Naive thymus-derived CD4-positive, alpha-beta T cell (primary cell): ENCODE data around the gene ATP2B2. TPM values are rescaled to one million over a fixed set of nuclear protein-coding genes. Genes with fewer than 3 reads are reported as not detected.

Source experiments
- ATAC-seq: fragments of 150-1000 bp; cut with Tn5 transposase; 2 replicates; pipeline ENCODE4 v1.10.0; 2021; ENCODE audit warnings: mild to moderate bottlenecking, moderate library complexity
- CTCF ChIA-PET: fragments of 350-600 bp; sonication (Branson Sonifier 250); formaldehyde crosslinking; loops from one replicate; lab custom pipeline; 2021; ENCODE audit warnings: antibody characterized with exemption; lab: Charles Lee
- POLR2A ChIA-PET: fragments of 350-600 bp; sonication (Branson Sonifier 250); formaldehyde crosslinking; loops from one replicate; lab custom pipeline; 2021; ENCODE audit warnings: antibody characterized with exemption, inconsistent platforms; lab: Charles Lee
- DNase-seq, 9 donors: peaks; one replicate each; pipeline versions ENCODE4 v3.0.0 to v3.0.0-alpha.2; 2020 to 2022; ENCODE audit warnings: mixed read lengths in 1 of 9
- H3K27ac ChIP-seq: one replicate; pipeline ENCODE4 v1.7.0; 2013; ENCODE audit warnings: mild to moderate bottlenecking, low read depth, low read length, moderate library complexity
- H3K27me3 ChIP-seq, 2 donors: one replicate each; pipeline ENCODE4 v1.7.0; 2013; ENCODE audit warnings: low read length in 2 of 2, mild to moderate bottlenecking in 2 of 2, moderate library complexity in 2 of 2; ENCODE audit not compliant: control insufficient read depth in 2 of 2, insufficient read depth in 2 of 2
- H3K36me3 ChIP-seq, 3 experiments: 1 replicate in 2 of 3; 2 replicates in 1 of 3; pipeline ENCODE4 v1.7.0; 2013; ENCODE audit warnings: low read length in 3 of 3, mild to moderate bottlenecking in 3 of 3, moderate library complexity in 1 of 3; ENCODE audit not compliant: insufficient read depth in 3 of 3, control insufficient read depth in 2 of 3
- H3K4me1 ChIP-seq, 2 donors: one replicate each; pipeline ENCODE4 v1.7.0; 2013; ENCODE audit warnings: low read length in 2 of 2, mild to moderate bottlenecking in 2 of 2, moderate library complexity in 1 of 2; ENCODE audit not compliant: control insufficient read depth in 2 of 2, insufficient read depth in 2 of 2
- H3K4me3 ChIP-seq: 2 replicates; pipeline ENCODE4 v1.7.0; 2013; ENCODE audit warnings: mild to moderate bottlenecking, low read length
- H3K9me3 ChIP-seq, 3 experiments: 1 replicate in 2 of 3; 2 replicates in 1 of 3; pipeline ENCODE4 v1.7.0; 2013; ENCODE audit warnings: low read length in 3 of 3; ENCODE audit not compliant: control insufficient read depth in 2 of 3
- H3K27ac Mint-ChIP-seq, 9 donors: one replicate each; pipeline ENCODE4 v1.8.0; 2020 to 2022; ENCODE audit warnings: mixed read lengths in 9 of 9, mild to moderate bottlenecking in 8 of 9, moderate library complexity in 5 of 9, inconsistent platforms in 2 of 9
- H3K27me3 Mint-ChIP-seq, 5 donors: one replicate each; pipeline ENCODE4 v1.8.0; 2021 to 2022; ENCODE audit warnings: mixed read lengths in 5 of 5, mild to moderate bottlenecking in 1 of 5
- H3K36me3 Mint-ChIP-seq, 5 donors: one replicate each; pipeline ENCODE4 v1.8.0; 2020 to 2022; ENCODE audit warnings: mixed read lengths in 5 of 5, mild to moderate bottlenecking in 3 of 5, inconsistent platforms in 1 of 5
- H3K4me1 Mint-ChIP-seq, 7 donors: one replicate each; pipeline ENCODE4 v1.8.0; 2020 to 2022; ENCODE audit warnings: mixed read lengths in 7 of 7, mild to moderate bottlenecking in 3 of 7, inconsistent platforms in 1 of 7
- H3K4me3 Mint-ChIP-seq, 10 donors: one replicate each; pipeline ENCODE4 v1.8.0; 2020 to 2022; ENCODE audit warnings: mild to moderate bottlenecking in 10 of 10, mixed read lengths in 10 of 10, moderate library complexity in 6 of 10, inconsistent platforms in 2 of 10
- H3K9me3 Mint-ChIP-seq, 11 donors: one replicate each; pipeline ENCODE4 v1.8.0; 2020 to 2022; ENCODE audit warnings: mixed read lengths in 11 of 11, mild to moderate bottlenecking in 4 of 11, inconsistent platforms in 1 of 11, moderate library complexity in 1 of 11
- intact Hi-C, 2 donors: fragments of 100-400 bp; cut with micrococcal nuclease; formaldehyde crosslinking; loops; one replicate each; pipeline ENCODE4 v1.15.1; 2023
- polyA plus RNA-seq, 2 donors: library from polyadenylated mRNA; unstranded; fragments of 300-500 nt; fragmentation: Illumina TruSeq; gene quantifications; one replicate each; pipeline ENCODE4 v1.2.3, GENCODE V29; 2021
- total RNA-seq, 6 experiments: library from RNA in 5 of 6; stranded (reverse) in 5 of 6; gene quantifications; 1 replicate in 5 of 6; 2 replicates in 1 of 6; pipeline ENCODE4 v1.2.3 and lab custom pipeline; 2021 to 2026

ATP2B2 gene
- total and polyA plus RNA-seq, 7 experiments from 2014 or later = not detected

DNA sequence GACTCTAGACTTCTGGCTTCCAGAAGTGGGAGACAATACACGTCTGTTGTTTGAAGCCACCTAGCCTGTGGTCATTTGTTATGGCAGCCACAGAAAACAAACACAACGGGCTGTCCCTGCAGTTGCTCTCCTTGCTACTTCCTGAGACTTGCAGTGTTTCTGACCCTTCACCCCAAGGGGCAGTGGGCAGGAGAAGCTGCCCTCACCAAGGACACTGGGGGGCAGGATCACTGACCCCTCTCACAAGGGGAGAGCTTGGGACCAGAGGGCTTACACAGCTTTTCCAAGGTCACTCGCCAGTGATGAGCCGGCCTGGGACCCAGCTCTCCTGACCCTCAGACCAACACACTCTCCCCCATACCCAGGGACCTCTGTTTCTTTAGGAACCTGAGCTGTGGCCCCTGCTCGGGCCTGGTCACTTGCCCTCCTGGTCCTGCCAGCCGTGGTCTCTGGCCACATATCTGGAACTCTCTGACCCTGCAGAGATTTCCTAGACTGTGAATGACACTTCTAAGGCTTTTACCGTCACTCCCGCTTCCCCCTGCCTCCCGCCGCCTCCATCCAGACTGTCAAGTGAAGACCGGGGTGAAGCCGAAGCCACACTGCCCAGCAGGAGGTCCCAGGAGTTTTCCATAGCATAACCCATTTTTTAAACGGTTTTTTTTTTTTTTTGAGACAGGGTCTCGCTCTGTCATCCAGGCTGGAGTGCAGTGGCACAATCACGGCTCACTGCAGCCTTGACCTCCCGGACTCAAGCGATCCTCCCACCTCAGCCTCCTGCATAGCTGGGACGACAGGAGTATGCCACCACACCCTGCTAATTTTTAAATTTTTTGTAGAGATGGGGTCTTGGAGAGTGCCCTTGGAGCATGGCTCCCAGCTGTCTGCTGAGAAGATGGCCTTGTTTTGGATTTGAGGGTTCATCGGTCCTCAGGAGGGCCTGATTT, 4.4 kb downstream of the ATP2B2 start:
- no peak overlapping the region for H3K27ac ChIP-seq
- H3K9me3 Mint-ChIP-seq = no peaks in the 10 kb centered on the region
- no peaks in the 10 kb centered on the region for H3K36me3 ChIP-seq
- H3K4me1 Mint-ChIP-seq = peaks cover 0 to 3% (median 0%) of the 10 kb centered on the region in 7 donors
- H3K4me1 ChIP-seq = no peaks in the 10 kb centered on the region
- H3K4me3 ChIP-seq = no peak overlapping the region
- H3K27me3 ChIP-seq = peaks cover 0 to 4% of the 10 kb centered on the region in 2 donors
- H3K27me3 Mint-ChIP-seq = peaks cover 0 to 27% (median 19%) of the 10 kb centered on the region in 5 donors
- CTCF ChIA-PET = no interaction called here
- no peak for ATAC-seq
- H3K27ac Mint-ChIP-seq = no peak overlapping the region
- H3K36me3 Mint-ChIP-seq = no peaks in the 10 kb centered on the region
- POLR2A ChIA-PET = no interaction called here
- intact Hi-C loops = loop anchor here in 1 of 2 donors (10.0 kb wide), 1 partner anchor 66 kb away; no protein-coding TSS in a partner anchor
- H3K9me3 ChIP-seq = no peaks in the 10 kb centered on the region
- no peak for DNase-seq
- H3K4me3 Mint-ChIP-seq = no peak overlapping the region

DNA sequence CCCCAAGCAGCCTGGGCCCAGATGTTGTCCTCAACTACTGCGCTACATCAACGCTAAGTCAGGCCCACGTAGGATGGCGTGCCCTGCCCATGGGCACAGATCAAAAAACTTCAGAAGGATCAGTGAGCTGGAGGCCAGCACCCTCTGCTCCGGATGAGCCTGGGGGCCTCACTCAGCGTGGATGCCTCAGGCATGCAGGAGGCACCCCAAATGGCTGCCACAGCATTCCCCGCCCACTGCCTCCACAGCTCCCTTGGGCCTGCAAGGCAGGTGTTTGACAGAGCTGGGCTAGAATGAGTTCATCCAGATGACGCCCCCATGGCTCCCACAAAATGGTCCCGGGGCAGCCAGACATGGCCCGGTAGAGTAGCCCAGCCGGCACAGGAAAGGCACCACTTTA, 7.1 kb downstream of the ATP2B2 start:
- Histone ChIP-seq H3K9me3 (no peaks in the 10 kb centered on the region), H3K4me3 (no peak overlapping the region), H3K36me3 (no peaks in the 10 kb centered on the region), H3K4me1 (no peaks in the 10 kb centered on the region), H3K27ac (no peak overlapping the region), H3K27me3 (no peaks in the 10 kb centered on the region)
- Mint-ChIP-seq H3K36me3 (no peaks in the 10 kb centered on the region), H3K4me1 (peaks cover 0 to 2% (median 0%) of the 10 kb centered on the region in 7 donors), H3K27me3 (peaks cover 0 to 25% (median 3%) of the 10 kb centered on the region in 5 donors), H3K4me3 (no peak overlapping the region), H3K9me3 (peaks cover 0 to 1% (median 0%) of the 10 kb centered on the region in 11 donors), H3K27ac (no peak overlapping the region)
- intact Hi-C loops = no loop called here
- no peak for DNase-seq
- ATAC-seq = no peak
- ChIA-PET POLR2A (interaction anchor here (0.5 kb wide), 1 partner anchor 751 kb away, joined by 3 read pairs; no protein-coding TSS in a partner anchor), CTCF (no interaction called here)

DNA sequence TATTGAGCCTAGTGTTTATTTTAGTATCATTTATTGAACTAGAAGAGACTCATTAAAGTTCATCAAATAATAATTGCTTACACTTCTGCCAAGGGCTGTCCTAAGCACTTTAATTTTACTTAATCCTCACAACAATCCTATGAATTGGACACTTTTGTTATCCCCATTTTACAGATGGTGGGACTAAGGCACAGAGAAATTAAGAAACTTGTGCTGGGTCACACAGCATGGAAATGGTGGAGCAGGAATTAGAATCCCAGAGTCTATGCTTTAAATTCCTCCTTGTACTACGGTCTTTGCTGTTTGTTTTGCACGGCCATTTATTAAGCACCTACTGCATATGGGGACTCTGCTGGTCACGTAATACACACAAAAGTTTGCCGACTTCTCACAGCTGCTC, 7.9 kb downstream of the ATP2B2 start:
- H3K27ac ChIP-seq = no peak overlapping the region
- no peak overlapping the region for H3K4me3 ChIP-seq
- H3K9me3 Mint-ChIP-seq = peaks cover 0 to 2% (median 0%) of the 10 kb centered on the region in 11 donors
- ATAC-seq = no peak
- no peaks in the 10 kb centered on the region for H3K36me3 Mint-ChIP-seq
- H3K27me3 ChIP-seq = no peaks in the 10 kb centered on the region
- H3K9me3 ChIP-seq = no peaks in the 10 kb centered on the region
- peaks cover 0 to 19% (median 4%) of the 10 kb centered on the region in 5 donors for H3K27me3 Mint-ChIP-seq
- CTCF ChIA-PET = no interaction called here
- DNase-seq = no peak
- H3K27ac Mint-ChIP-seq = no peak overlapping the region
- H3K4me1 ChIP-seq = no peaks in the 10 kb centered on the region
- no peak overlapping the region for H3K4me3 Mint-ChIP-seq
- intact Hi-C loops = no loop called here
- peaks cover 0 to 2% (median 0%) of the 10 kb centered on the region in 7 donors for H3K4me1 Mint-ChIP-seq
- no peaks in the 10 kb centered on the region for H3K36me3 ChIP-seq
- POLR2A ChIA-PET = no interaction called here

DNA sequence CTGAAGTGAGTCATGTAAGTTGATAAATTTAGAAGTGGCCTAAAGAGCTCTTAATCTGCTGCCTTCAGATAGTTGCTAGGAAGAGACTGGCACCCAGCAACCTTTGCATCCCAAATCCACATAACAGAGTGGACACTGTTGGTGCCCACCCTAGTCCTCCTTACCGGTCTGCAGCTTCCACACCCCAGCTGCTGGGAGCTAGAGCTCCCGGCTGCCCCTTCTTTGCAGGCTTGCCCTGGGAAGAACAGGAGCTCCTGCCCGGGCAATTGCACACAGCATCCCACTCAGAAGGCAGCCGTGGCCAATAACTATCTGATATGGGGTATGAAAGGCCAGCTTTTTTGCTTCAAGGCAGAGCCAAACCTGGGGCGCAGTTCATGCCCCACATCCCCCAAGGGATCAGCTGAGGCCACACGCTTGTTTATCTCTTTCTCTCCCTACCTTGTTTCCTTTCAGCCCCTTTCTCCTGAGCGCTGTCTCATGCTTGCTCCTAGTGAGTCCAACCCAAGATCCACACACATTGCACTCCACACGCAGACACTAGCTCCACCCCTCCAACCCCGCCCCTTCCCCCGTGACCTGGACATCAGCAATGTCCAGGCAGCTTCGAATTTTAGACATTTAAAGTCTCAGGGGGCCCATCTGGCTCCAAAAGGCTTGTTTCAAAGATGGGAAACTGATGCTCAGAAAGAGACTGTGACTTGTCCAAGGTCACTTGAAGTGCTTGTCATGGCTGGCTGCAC, 9.1 kb downstream of the ATP2B2 start:
- peaks cover 0 to 12% (median 3%) of the 10 kb centered on the region in 5 donors for H3K27me3 Mint-ChIP-seq
- no peak for DNase-seq
- Histone ChIP-seq H3K4me1 (no peaks in the 10 kb centered on the region), H3K27me3 (no peaks in the 10 kb centered on the region), H3K4me3 (no peak overlapping the region), H3K36me3 (no peaks in the 10 kb centered on the region), H3K9me3 (no peaks in the 10 kb centered on the region), H3K27ac (no peak overlapping the region)
- H3K4me3 Mint-ChIP-seq = no peak overlapping the region
- no peak for ATAC-seq
- peaks cover 0 to 2% (median 0%) of the 10 kb centered on the region in 7 donors for H3K4me1 Mint-ChIP-seq
- ChIA-PET POLR2A (no interaction called here), CTCF (no interaction called here)
- H3K9me3 Mint-ChIP-seq = peaks cover 0 to 2% (median 0%) of the 10 kb centered on the region in 11 donors
- intact Hi-C loops = no loop called here
- H3K36me3 Mint-ChIP-seq = no peaks in the 10 kb centered on the region
- H3K27ac Mint-ChIP-seq = no peak overlapping the region

DNA sequence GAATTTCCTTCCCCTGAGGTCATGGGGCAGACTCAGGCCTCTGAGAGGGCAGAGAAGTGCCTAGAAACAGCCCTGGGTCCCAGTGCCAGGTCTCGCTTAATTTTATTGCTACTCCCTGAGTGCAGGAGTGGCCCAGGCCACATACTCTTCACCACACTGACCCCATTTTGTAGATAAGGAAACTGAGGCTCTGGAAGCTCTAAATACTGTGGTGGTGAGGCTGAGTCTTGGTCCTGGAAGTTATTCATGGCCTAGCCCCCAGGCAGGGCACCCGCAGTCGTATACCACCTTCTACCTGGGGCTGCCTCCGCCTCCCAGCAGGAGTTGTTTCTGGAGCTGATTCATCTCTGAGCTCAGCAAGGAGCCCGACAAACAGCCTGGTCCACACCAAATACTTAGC, 9.8 kb downstream of the ATP2B2 start:
- Histone ChIP-seq H3K36me3 (no peaks in the 10 kb centered on the region), H3K4me1 (no peaks in the 10 kb centered on the region), H3K9me3 (no peaks in the 10 kb centered on the region), H3K27ac (no peak overlapping the region), H3K4me3 (no peak overlapping the region), H3K27me3 (no peaks in the 10 kb centered on the region)
- peaks cover 0 to 2% (median 0%) of the 10 kb centered on the region in 11 donors for H3K9me3 Mint-ChIP-seq
- ATAC-seq (no peak), DNase-seq (no peak)
- no peaks in the 10 kb centered on the region for H3K36me3 Mint-ChIP-seq
- H3K27me3 Mint-ChIP-seq = peaks cover 0 to 12% (median 3%) of the 10 kb centered on the region in 5 donors
- intact Hi-C loops = no loop called here
- H3K4me3 Mint-ChIP-seq = no peak overlapping the region
- H3K27ac Mint-ChIP-seq = no peak overlapping the region
- ChIA-PET CTCF (no interaction called here), POLR2A (no interaction called here)
- peaks cover 0 to 2% (median 0%) of the 10 kb centered on the region in 7 donors for H3K4me1 Mint-ChIP-seq

DNA sequence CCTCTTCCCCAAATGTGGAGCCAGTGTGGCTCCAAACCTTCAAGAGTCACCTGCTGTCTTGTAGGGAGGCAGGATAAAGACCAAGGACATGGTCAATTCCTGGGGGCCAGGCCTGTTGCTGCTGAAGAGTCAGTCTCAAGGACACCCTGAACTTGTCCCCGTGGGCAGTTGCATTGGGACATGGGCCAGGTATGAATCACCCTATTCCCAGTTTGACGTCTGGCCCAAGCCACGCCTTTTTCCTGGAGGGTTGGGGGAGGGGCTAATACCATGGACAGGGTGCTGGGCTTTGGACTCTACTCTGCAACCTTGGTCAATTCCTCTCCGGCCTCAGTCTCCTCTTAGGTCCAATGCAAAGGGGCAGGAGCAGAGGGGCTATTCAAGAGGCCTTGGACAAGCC, 10.4 kb downstream of the ATP2B2 start:
- CTCF ChIA-PET = no interaction called here
- H3K4me1 ChIP-seq = no peaks in the 10 kb centered on the region
- peaks cover 0 to 12% (median 3%) of the 10 kb centered on the region in 5 donors for H3K27me3 Mint-ChIP-seq
- peaks cover 0 to 2% (median 0%) of the 10 kb centered on the region in 11 donors for H3K9me3 Mint-ChIP-seq
- H3K4me3 Mint-ChIP-seq = no peak overlapping the region
- POLR2A ChIA-PET = no interaction called here
- no peaks in the 10 kb centered on the region for H3K36me3 ChIP-seq
- no peaks in the 10 kb centered on the region for H3K36me3 Mint-ChIP-seq
- H3K4me3 ChIP-seq = no peak overlapping the region
- no peaks in the 10 kb centered on the region for H3K27me3 ChIP-seq
- no peaks in the 10 kb centered on the region for H3K9me3 ChIP-seq
- intact Hi-C loops = no loop called here
- ATAC-seq (no peak), DNase-seq (no peak)
- no peaks in the 10 kb centered on the region for H3K4me1 Mint-ChIP-seq
- no peak overlapping the region for H3K27ac Mint-ChIP-seq
- H3K27ac ChIP-seq = no peak overlapping the region
